ENCODE data around the gene NPAS3.

The NPAS3 gene

DNA sequence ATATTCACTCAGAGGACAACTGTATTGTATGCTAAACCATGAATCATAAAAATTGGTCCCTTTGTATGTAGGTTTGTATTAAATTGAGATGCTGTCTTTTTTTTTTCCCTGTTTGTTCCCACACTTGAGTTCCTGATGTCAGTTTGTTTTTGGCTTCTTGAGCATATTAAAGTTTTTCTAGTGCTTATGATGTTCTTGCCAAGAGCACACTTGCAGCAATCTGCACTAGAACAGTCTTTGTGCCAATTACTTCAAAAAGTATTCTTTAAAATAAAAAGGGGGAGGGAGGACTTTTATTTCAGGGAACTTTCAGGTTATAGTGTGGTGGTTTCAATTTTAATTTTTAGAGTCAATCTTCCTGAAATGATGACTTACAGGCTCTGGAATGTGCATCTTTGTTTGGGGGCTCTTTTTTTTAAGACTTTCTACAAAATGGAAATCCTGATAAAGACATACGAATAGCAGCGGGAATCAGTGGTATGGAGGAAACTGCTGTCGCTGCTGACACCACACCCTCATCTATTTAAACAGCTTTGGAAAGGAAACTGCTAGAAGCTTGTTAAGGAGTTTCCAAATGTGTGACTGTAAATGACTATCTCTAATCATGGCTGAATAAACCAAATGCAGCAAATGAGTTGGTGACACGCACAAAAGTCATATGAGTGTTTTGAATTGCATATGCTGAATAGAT lies 823.6 kb downstream of the NPAS3 start:
- DNase-seq = no peak
- TF ChIP-seq POLR2A (IDR thresholded peaks at IDR 0.05; ENCODE audit: low read length) (no peak), GATA1 (IDR thresholded peaks at IDR 0.05; ENCODE audit: low read depth, low read length) (no peak)

DNA sequence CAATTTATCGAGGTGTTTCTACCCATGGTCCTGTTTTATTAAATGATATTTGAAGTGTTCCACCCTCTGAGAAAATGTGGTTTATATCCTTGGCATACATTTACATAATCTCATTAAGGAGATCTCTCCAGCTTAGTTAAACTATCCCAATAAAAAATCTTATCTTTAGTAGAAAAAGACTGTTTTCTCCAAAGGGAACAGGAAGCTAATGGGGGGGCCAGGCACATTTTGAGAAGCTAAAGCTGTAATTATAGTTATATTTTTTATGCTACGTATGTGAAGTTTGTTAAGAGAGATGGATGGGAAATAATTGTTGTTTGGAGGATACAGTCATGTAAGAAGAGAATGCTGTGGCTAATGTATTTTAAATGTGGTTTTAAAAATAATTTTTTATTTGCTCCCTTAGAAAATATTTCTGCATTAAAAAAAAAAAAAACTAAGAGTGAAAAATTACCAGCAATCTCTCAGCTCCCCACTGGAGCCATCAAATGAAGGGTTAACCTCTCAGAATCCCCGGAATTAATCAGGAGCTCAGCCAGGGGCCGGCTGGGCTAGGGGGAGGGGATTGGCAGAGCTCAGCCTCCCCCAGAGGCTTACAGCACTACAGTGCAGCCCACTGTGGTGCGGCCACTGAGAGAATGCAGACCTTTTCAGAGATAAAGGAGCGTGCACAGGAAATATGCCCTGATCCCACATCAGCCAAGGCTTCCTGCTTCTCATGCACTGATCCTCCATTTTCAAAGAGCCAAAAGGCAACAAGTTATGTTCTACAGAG lies 826.4 kb downstream of the NPAS3 start:
- DNase-seq = no peak
- no peak for TF ChIP-seq GATA1 (IDR thresholded peaks at IDR 0.05; ENCODE audit: low read depth, low read length)
- TF ChIP-seq POLR2A (IDR thresholded peaks at IDR 0.05; ENCODE audit: low read length) = no peak

DNA sequence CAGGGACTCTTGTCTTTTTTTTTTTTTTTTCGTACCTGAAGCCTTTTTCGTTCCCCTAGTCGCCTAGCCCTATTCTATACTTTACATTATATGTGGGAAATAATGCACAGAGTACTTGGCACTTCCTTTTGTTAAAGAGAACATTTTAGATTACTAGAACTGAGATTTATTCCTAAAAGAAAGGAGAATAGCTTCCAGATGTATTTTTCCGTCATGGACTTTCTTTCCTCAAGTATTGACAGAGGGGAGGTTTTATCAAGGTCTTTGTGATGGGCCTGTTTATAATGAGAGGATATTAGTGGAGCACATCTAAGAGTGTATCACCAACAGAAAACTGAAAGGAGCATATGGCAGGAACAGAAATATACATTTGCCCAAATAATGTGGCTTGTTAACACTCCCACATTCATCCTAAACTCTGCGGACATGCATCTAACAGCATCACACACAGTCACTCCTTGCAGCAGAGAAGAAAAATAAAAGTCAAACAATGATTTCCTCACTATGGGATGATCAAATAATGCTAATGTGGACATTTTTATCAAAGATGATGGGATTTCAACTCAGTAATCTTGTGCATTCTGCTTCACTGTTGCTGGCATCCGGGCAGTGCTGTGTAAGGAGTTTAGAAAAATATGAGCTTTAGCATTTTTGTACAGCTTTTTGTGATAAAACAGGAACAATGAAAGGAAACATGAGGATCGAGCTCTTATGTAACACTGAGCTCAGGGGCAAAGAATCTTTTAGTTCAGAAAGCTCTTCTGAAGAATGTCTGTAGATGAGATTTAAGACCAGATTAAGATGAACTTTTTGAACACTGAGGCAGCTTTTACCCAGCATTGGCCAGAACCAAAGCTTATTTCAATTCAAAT lies 829.1 kb downstream of the NPAS3 start:
- no peak for DNase-seq
- TF ChIP-seq GATA1 (IDR thresholded peaks at IDR 0.05; ENCODE audit: low read depth, low read length) (no peak), POLR2A (IDR thresholded peaks at IDR 0.05; ENCODE audit: low read length) (no peak)

DNA sequence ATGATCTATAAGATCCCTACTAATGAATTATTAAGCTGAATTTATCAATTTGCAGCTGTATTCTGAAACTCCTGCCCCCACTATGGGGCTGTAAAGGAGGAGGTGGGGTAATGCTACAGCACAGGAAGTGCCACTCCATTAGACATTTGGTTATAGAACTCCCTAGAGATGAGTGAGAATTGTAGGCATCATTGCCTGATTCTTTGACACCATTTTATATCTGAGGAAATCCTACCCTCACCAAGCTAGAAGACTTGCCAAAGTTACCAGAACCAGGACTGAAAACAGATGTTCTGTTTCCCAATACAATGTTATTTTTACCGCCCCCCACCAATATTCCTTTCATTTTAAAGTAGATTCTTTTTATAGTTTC lies 829.8 kb downstream of the NPAS3 start:
- DNase-seq = no peak

DNA sequence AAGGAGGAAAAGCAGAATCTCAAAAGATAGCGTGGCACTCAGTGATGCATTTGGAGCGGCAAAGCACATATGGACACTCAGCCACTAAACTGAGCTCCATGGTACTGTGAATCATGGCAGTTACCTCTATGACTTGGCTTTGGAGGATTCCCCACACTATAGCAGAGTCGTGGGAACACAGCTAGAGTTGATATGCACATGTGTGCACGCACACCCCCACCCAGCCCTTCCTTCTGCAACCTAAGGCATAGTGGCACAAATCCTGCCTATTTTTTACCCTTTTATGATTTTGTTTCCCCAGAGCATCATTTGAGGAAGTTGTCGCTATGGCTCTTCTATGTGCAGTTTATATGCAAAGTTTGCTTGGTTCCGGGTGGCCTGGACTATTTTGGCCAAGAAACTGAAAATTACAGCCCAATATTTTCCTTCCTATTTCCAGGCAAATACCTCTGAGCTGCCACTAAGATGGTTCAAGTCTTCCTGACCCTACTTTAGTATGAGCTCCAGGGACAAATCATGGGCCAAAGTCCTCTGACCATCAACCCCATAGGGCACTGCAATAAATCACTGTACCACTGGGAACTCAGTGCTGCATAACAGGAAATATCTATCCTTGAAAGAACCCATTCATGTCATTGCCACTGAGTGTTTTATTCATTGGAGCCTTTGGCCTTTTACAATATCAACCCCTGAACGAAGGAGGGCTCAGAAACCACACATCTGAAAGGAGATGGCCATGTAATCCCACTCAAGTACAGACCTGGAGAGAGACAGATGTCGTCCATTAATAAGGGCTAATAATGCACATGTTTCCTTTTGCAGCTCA lies 834.7 kb downstream of the NPAS3 start:
- DNase-seq = no peak

More for the DNA sequence above, 829.8 kb downstream of the NPAS3 start:
- TF ChIP-seq GATA1 (IDR thresholded peaks at IDR 0.05; ENCODE audit: low read depth, low read length) (no peak), POLR2A (IDR thresholded peaks at IDR 0.05; ENCODE audit: low read length) (no peak)

DNA sequence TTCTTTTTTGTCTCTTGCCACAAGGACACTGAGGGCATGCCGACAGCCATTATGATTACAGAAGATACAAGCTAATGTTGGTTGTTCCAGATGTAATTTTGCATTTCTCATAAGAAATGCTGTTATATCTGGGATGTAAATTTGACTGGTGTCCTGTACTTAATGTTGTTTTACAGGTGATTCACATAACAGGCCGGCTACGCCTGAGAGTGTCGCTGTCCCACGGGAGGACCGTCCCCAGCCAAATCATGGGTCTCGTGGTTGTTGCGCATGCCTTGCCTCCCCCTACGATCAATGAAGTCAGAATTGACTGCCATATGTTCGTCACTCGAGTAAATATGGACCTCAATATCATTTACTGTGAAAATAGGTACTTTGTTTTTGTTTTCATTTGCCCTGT lies 835.5 kb downstream of the NPAS3 start:
- TF ChIP-seq POLR2A (IDR thresholded peaks at IDR 0.05; ENCODE audit: low read length) (no peak), GATA1 (IDR thresholded peaks at IDR 0.05; ENCODE audit: low read depth, low read length) (no peak)
- no peak for DNase-seq

More for the DNA sequence above, 834.7 kb downstream of the NPAS3 start:
- TF ChIP-seq GATA1 (IDR thresholded peaks at IDR 0.05; ENCODE audit: low read depth, low read length) (no peak), POLR2A (IDR thresholded peaks at IDR 0.05; ENCODE audit: low read length) (no peak)

DNA sequence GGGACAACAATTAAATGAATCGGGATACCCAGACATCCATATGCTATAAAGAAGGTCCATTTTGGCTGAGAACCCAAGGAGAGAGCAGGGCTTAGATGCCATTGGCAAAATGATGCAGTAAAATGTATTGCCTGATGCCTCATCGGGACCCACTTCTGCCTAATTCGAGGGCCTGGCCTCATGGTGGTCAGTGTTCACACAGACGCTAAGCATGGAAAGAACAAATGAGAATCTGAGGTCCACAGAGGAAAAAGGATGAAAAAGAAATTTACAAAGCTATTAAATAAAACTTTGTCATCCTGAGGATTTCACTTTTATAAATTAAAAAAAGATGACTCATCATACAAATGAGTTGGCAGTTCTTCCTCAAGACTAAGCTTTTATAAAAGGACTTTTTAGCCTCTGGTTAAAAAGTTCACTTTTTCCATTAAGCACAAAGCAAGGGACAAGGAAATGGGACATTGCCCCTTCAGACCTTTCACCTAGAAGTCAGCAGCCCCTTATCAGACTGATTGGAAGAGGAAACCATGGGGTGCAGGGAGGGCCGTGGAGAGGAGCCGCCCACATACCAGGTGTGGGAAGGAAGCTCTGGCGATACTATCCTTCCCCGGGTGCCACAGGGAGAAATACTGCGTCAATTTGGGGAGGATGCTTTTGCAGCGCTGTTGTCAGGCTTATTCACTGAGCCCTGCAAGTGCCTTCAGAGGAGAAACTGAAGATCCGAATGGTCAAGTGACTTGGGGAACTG lies 836.2 kb downstream of the NPAS3 start:
- DNase-seq = no peak
- TF ChIP-seq GATA1 (IDR thresholded peaks at IDR 0.05; ENCODE audit: low read depth, low read length) = no peak
- TF ChIP-seq POLR2A (IDR thresholded peaks at IDR 0.05; ENCODE audit: low read length) = no peak

DNA sequence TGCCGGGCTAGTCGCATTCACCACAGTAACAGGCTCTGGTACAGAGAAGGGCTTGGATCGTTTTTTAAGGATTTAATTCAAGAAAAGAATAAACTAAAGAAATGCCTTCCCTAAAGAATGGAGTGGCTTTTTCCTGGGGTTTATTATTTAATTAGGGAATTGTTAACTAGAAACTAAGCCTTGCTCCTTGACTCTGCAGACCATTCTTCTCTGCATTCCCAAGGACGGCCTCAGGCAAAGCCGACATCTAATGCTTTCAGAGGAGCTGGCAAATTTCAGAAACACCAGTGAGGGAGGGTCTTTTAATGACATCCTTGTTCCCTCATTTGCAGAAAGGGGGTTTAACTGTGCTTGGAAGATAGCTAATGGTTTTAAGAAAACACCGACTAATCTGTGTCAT lies 838.2 kb downstream of the NPAS3 start:
- TF ChIP-seq GATA1 (IDR thresholded peaks at IDR 0.05; ENCODE audit: low read depth, low read length) (no peak), POLR2A (IDR thresholded peaks at IDR 0.05; ENCODE audit: low read length) (no peak)
- no peak for DNase-seq

DNA sequence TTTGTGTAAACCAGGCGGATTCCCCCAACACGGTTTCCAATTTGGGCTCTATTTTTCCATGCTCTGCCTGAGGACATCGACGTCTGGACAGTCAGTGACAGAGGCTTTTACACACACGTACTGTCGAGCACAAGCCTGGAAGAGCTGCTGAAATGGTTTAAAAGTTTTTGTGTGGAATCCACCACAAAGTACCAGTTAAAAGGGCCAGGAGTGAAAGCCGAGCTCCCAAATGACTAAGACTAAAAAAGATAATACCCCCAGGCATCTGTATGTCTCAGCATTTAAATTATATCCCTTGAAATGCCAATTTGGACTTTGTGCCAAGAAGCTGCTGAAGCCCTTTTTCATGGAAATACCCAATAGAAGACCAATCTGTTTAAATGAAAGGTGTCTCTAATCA lies 839.0 kb downstream of the NPAS3 start:
- no peak for TF ChIP-seq POLR2A (IDR thresholded peaks at IDR 0.05; ENCODE audit: low read length)
- TF ChIP-seq GATA1 (IDR thresholded peaks at IDR 0.05; ENCODE audit: low read depth, low read length) = no peak
- DNase-seq = no peak

DNA sequence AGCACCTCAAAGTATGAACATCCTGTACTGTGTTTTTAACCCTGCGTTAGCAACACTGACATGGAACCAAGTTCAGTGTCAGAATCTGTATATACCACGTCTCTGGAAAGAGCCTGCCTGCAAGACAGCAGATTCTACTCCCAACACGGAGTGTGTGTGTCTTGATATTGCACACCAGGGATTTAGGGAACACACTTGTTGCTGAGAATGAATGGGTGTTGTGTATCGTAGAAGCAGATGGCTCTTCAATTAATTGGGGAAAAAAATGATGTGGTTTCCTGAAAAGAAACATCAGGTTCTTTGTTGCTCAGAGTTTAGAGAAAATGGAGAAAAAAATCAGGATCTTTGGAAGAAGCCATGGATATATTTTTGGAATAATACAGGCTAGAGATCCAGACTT lies 841.4 kb downstream of the NPAS3 start:
- TF ChIP-seq POLR2A (IDR thresholded peaks at IDR 0.05; ENCODE audit: low read length) (no peak), GATA1 (IDR thresholded peaks at IDR 0.05; ENCODE audit: low read depth, low read length) (no peak)
- no peak for DNase-seq

DNA sequence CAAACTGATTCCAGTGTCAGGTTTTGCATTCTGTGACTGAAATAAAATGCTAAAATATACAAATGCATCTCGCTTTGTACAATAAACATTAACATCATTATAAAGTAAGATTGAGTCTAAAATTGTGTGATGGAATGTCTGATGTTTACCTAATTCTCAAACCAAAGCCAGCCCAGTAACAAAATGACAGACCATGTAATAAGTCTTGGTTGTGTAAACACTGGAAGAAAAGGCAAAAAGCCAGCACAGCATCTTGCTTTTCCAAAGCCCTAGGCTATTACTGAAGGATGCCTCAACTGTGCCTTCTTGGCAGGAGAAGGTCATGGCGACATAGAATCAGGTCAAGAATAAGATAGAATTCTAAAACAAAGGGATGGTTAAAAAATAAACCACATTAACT lies 842.6 kb downstream of the NPAS3 start:
- TF ChIP-seq GATA1 (IDR thresholded peaks at IDR 0.05; ENCODE audit: low read depth, low read length) = no peak
- no peak for TF ChIP-seq POLR2A (IDR thresholded peaks at IDR 0.05; ENCODE audit: low read length)
- no peak for DNase-seq

DNA sequence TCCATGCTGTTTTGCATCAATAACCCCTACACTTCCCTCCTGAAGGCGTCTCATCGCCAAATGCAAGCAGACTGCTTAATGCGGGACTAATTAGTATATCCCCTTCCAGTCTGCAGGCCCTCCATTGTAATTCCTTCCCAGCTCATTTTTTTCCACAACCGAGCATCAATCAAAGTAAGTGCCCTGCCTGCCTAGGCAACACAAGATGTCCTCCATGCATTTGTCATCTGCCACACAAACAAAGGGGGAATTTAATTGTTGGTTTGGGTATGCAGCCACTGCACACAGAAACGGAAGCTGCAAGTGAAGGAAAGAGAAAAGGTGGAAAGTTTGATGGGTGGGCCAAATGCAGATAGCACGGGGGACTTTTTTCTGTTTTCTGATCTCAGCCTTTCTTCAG lies 844.2 kb downstream of the NPAS3 start:
- DNase-seq = no peak
- TF ChIP-seq POLR2A (IDR thresholded peaks at IDR 0.05; ENCODE audit: low read length) (no peak), GATA1 (IDR thresholded peaks at IDR 0.05; ENCODE audit: low read depth, low read length) (no peak)

All from erythroblast (primary cell).